AG10803 (cell line): Measurements from ENCODE around the gene GNAI2.
"Not testable (repeated sequence)": the region's sequence is repeated elsewhere in the genome, so short reads cannot be mapped to it uniquely, and the experiment has no call there.

Source experiments
- DNase-seq: peaks from one replicate; pipeline ENCODE4 v3.0.0; 2010; ENCODE audit warnings: low read depth
- H3K4me3 ChIP-seq: 2 replicates; pipeline ENCODE4 v1.5.1; 2011; ENCODE audit warnings: mild to moderate bottlenecking, low read length, control low read depth
- CTCF ChIP-seq: conservative IDR thresholded peaks from 2 replicates; pipeline ENCODE4 v1.5.1; 2011; ENCODE audit warnings: mild to moderate bottlenecking, low read length, control low read depth, inconsistent platforms

GNAI2 gene

GRCh38 chr3:50275141-50275995, 39.4 kb downstream of the GNAI2 start:
- H3K4me3 ChIP-seq = no peak overlapping the region
- TF ChIP-seq CTCF = no peak
- no peak for DNase-seq

- no peak for DNase-seq
- H3K4me3 ChIP-seq = no peak overlapping the region
- no peak for TF ChIP-seq CTCF
These were observed 40.2 kb downstream of the GNAI2 start for GRCh38 chr3:50275996-50276761.

- DNase-seq = no peak
- TF ChIP-seq CTCF = no peak
- H3K4me3 ChIP-seq = no peak overlapping the region
These were observed 40.7 kb downstream of the GNAI2 start for GRCh38 chr3:50276762-50277101.

GRCh38 chr3:50278123-50278879, 42.3 kb downstream of the GNAI2 start:
- DNase-seq = no peak
- TF ChIP-seq CTCF = no peak
- H3K4me3 ChIP-seq = no peak overlapping the region

GRCh38 chr3:50278880-50279224, 42.8 kb downstream of the GNAI2 start, which contains the start of gene LSMEM2:
Gene LSMEM2 (plus strand): TSS chr3:50279087. CDS start chr3:50279114, 27 bp downstream.
- DNase-seq = no peak
- TF ChIP-seq CTCF = no peak
- H3K4me3 ChIP-seq = no peak within 1 kb of the TSS

GRCh38 chr3:50279255-50280016, 43.4 kb downstream of the GNAI2 start:
- DNase-seq = no peak
- TF ChIP-seq CTCF = no peak
- H3K4me3 ChIP-seq = no peak overlapping the region

GRCh38 chr3:50284121-50284520, 48.1 kb downstream of the GNAI2 start:
- not testable (repeated sequence) for H3K4me3 ChIP-seq, DNase-seq
